Measurements from ENCODE around the gene CYTH3.

DNA sequence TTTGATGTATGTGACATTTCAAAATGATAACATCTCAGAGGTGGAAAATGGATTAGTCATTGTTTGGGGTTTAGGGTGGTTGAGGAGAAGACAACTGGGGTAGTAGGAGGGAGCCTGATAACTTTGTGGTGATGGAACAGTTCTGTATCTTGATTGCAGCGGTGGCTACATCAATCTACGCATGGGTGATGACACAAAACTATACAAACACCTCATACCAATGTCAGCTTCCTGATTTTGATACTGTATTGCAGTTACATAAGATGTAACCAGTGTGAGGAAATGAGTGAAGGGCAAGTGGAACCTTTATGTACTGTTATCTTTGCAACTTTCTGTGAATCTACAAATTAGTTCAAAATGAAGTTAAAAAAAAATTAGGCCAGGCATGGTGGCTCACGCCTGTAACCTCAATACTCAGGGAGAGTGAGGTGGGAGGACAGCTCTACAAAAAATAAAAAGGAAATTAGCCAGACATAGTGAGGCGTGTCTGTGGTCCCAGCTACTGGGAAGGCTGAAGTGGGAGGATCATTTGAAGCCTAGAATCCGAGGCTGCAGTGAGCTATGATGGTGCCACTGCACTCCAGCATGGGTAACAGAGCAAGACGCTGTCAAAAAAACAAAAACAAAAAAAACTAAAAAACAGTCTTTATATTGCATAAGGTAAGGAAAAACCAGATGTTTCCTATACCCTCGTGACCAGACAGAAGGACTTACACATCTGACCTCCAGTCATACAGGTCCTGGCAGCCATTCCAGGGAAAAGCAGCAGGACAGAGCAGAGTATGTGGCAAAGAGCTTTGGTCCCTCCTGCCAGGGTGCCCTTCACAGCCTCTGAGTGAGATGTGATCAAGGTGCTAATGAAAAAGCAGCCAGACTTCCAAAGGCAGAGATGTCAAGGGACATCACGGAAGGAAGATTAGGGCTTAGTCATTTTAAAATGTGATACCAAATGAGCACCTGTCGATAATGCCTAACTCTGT is 50.8 kb downstream of the CYTH3 start:
- TF ChIP-seq, protein P1, sequence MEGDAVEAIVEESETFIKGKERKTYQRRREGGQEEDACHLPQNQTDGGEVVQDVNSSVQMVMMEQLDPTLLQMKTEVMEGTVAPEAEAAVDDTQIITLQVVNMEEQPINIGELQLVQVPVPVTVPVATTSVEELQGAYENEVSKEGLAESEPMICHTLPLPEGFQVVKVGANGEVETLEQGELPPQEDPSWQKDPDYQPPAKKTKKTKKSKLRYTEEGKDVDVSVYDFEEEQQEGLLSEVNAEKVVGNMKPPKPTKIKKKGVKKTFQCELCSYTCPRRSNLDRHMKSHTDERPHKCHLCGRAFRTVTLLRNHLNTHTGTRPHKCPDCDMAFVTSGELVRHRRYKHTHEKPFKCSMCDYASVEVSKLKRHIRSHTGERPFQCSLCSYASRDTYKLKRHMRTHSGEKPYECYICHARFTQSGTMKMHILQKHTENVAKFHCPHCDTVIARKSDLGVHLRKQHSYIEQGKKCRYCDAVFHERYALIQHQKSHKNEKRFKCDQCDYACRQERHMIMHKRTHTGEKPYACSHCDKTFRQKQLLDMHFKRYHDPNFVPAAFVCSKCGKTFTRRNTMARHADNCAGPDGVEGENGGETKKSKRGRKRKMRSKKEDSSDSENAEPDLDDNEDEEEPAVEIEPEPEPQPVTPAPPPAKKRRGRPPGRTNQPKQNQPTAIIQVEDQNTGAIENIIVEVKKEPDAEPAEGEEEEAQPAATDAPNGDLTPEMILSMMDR (IDR thresholded peaks at IDR 0.05): no peak
- TF ChIP-seq POLR2AphosphoS5 (IDR thresholded peaks at IDR 0.05): no peak

Data from prostate gland (tissue), 2 donors.